Gastrocnemius medialis (tissue), 4 donors: ENCODE measurements around the gene SLC66A3.

Experiments
- POLR2A ChIP-seq, 2 donors: fragments of 450-650 bp; IDR thresholded peaks; one replicate each; pipeline ENCODE4 v1.6.1; 2017; ENCODE audit warnings: antibody characterized with exemption in 2 of 2, mild to moderate bottlenecking in 2 of 2, moderate library complexity in 2 of 2
- TF ChIP-seq, protein P1 (sequence below), 5 experiments: fragments of 450-650 bp in 3 of 5; fragments of 200-600 bp in 2 of 5; sonication (generic) in 2 of 5; IDR thresholded peaks in 4 of 5; conservative IDR thresholded peaks in 1 of 5; 1 replicate in 4 of 5; 2 replicates in 1 of 5; pipeline ENCODE4 v1.5.1; 2016 to 2019; ENCODE audit warnings: antibody characterized with exemption in 5 of 5, mild to moderate bottlenecking in 3 of 5, moderate library complexity in 3 of 5

DNA sequence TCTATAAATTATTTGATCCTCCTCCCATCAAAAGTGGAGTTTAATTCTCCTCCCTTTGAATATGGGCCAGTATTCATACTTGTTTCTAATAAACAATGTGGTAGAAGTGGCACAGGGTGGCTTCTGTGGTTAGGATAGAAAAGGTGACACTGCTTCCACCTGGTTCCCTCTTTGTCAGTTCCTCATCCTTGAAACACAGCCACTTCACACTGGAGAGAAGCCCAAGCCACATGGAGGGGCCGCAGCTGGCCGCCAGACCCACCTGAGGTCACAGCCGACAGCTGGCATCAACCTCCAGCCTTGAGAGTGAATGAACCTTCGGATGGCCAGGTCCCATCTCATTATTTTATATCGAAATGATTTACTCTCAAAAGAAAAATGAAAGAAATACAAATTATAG, 27.5 kb upstream of the SLC66A3 start:
- TF ChIP-seq, protein P1, sequence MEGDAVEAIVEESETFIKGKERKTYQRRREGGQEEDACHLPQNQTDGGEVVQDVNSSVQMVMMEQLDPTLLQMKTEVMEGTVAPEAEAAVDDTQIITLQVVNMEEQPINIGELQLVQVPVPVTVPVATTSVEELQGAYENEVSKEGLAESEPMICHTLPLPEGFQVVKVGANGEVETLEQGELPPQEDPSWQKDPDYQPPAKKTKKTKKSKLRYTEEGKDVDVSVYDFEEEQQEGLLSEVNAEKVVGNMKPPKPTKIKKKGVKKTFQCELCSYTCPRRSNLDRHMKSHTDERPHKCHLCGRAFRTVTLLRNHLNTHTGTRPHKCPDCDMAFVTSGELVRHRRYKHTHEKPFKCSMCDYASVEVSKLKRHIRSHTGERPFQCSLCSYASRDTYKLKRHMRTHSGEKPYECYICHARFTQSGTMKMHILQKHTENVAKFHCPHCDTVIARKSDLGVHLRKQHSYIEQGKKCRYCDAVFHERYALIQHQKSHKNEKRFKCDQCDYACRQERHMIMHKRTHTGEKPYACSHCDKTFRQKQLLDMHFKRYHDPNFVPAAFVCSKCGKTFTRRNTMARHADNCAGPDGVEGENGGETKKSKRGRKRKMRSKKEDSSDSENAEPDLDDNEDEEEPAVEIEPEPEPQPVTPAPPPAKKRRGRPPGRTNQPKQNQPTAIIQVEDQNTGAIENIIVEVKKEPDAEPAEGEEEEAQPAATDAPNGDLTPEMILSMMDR (IDR thresholded peaks at IDR 0.05 in 4 of 5, conservative IDR thresholded peaks at IDR 0.05 in 1 of 5) = no peak
- TF ChIP-seq POLR2A (IDR thresholded peaks at IDR 0.05) = no peak
